GM23338 (cell line): Measurements from ENCODE around the gene NDST4. TPM values are rescaled to one million over a fixed set of nuclear protein-coding genes. Genes with fewer than 3 reads are reported as not detected.

Experiments
- ATAC-seq: fragments of 200-7000 bp; cut with Tn5 transposase; 3 replicates; pipeline ENCODE4 v1.9.1; 2020
- DNase-seq: peaks from one replicate; pipeline ENCODE4 v3.0.0-alpha.2; 2015; ENCODE audit warnings: low spot score
- H2AFZ ChIP-seq: fragments of 200-600 bp; sonication (generic); 2 replicates; pipeline ENCODE4 v1.8.0; 2016; ENCODE audit warnings: antibody characterized with exemption, mild to moderate bottlenecking, moderate library complexity
- H3F3A ChIP-seq: fragments of 200-600 bp; sonication (generic); replicated peaks from 2 replicates; pipeline ENCODE4 v1.8.0; 2017; ENCODE audit warnings: antibody characterized with exemption, mixed run types, low read depth
- H3K27ac ChIP-seq: fragments of 200-600 bp; sonication (generic); 2 replicates; pipeline ENCODE4 v1.6.1; 2016; ENCODE audit warnings: low read depth
- H3K27me3 ChIP-seq: fragments of 200-600 bp; sonication (generic); 2 replicates; pipeline ENCODE4 v1.8.0; 2016; ENCODE audit warnings: mild to moderate bottlenecking, mixed run types, moderate library complexity; ENCODE audit not compliant: insufficient read depth
- H3K36me3 ChIP-seq: fragments of 200-600 bp; sonication (generic); 2 replicates; pipeline ENCODE4 v1.8.0; 2016; ENCODE audit warnings: mild to moderate bottlenecking; ENCODE audit not compliant: insufficient read depth
- H3K4me1 ChIP-seq: fragments of 200-600 bp; sonication (generic); 2 replicates; pipeline ENCODE4 v1.8.0; 2016; ENCODE audit warnings: mild to moderate bottlenecking, moderate library complexity; ENCODE audit not compliant: insufficient read depth
- H3K4me2 ChIP-seq: fragments of 200-600 bp; sonication (generic); 2 replicates; pipeline ENCODE4 v1.7.1; 2017; ENCODE audit warnings: mixed run types
- H3K4me3 ChIP-seq: fragments of 200-600 bp; sonication (generic); 2 replicates; pipeline ENCODE4 v1.6.1; 2016; ENCODE audit warnings: mixed run types
- H3K79me2 ChIP-seq: fragments of 200-600 bp; sonication (generic); replicated peaks from 2 replicates; pipeline ENCODE4 v1.8.0; 2017; ENCODE audit warnings: mild to moderate bottlenecking; ENCODE audit not compliant: insufficient read depth
- H3K9me2 ChIP-seq: fragments of 200-600 bp; sonication (generic); 2 replicates; pipeline ENCODE4 v1.8.0; 2017; ENCODE audit not compliant: insufficient read depth
- H4K20me1 ChIP-seq: fragments of 200-600 bp; sonication (generic); replicated peaks from 2 replicates; pipeline ENCODE4 v1.8.0; 2017; ENCODE audit warnings: mild to moderate bottlenecking; ENCODE audit not compliant: insufficient read depth
- H3K27ac Mint-ChIP-seq: 2 replicates; pipeline ENCODE4 v1.8.0; 2020; ENCODE audit warnings: inconsistent platforms, mild to moderate bottlenecking, moderate library complexity, mixed read lengths
- H3K27me3 Mint-ChIP-seq: 3 replicates; pipeline ENCODE4 v1.8.0; 2022; ENCODE audit warnings: low read depth, mild to moderate bottlenecking, moderate library complexity, mixed read lengths, inconsistent platforms; ENCODE audit not compliant: insufficient read depth, poor library complexity
- H3K36me3 Mint-ChIP-seq: 3 replicates; pipeline ENCODE4 v1.8.0; 2021; ENCODE audit warnings: low read depth, mild to moderate bottlenecking, inconsistent platforms, moderate library complexity, mixed read lengths
- H3K4me1 Mint-ChIP-seq: 3 replicates; pipeline ENCODE4 v1.8.0; 2020; ENCODE audit warnings: mild to moderate bottlenecking, inconsistent platforms, mixed read lengths
- H3K4me3 Mint-ChIP-seq: 3 replicates; pipeline ENCODE4 v1.8.0; 2021; ENCODE audit warnings: moderate library complexity, mild to moderate bottlenecking, inconsistent platforms, mixed read lengths
- H3K9me3 Mint-ChIP-seq: 3 replicates; pipeline ENCODE4 v1.8.0; 2020; ENCODE audit warnings: moderate library complexity, mild to moderate bottlenecking, inconsistent platforms, mixed read lengths
- CREB1 ChIP-seq: fragments of 250-450 bp; sonication (Bioruptor Pico); IDR thresholded peaks from 2 replicates; pipeline ENCODE4 v1.5.0; 2020; ENCODE audit warnings: low read depth, mild to moderate bottlenecking, moderate library complexity
- CTCF ChIP-seq, 2 experiments: fragments of 200-600 bp in 1 of 2; sonication (generic) in 1 of 2; conservative IDR thresholded peaks; 2 replicates each; pipeline versions ENCODE4 v1.5.1 to v1.6.1; 2016 to 2017; ENCODE audit warnings: antibody characterized with exemption in 2 of 2, low read depth in 2 of 2, mild to moderate bottlenecking in 2 of 2, moderate library complexity in 1 of 2
- EZH2 ChIP-seq: fragments of 200-600 bp; sonication (generic); IDR thresholded peaks from one replicate; pipeline ENCODE4 v1.8.0; 2017; ENCODE audit warnings: antibody characterized with exemption, mild to moderate bottlenecking, low read depth; ENCODE audit not compliant: unreplicated experiment
- EZH2phosphoT487 ChIP-seq: fragments of 200-600 bp; sonication (generic); IDR thresholded peaks from one replicate; pipeline ENCODE4 v1.8.1; 2018; ENCODE audit warnings: antibody characterized with exemption; ENCODE audit not compliant: unreplicated experiment
- JUNB ChIP-seq: IDR thresholded peaks from one replicate; pipeline ENCODE4 v1.6.1; 2016; ENCODE audit warnings: antibody characterized with exemption; ENCODE audit not compliant: unreplicated experiment
- NANOG ChIP-seq: IDR thresholded peaks from 2 replicates; pipeline ENCODE4 v1.6.1; 2016; ENCODE audit warnings: antibody characterized with exemption, borderline replicate concordance
- ZNF114 ChIP-seq: fragments of 250-450 bp; sonication (Bioruptor Pico); IDR thresholded peaks from 2 replicates; pipeline ENCODE4 v1.5.0; 2020; ENCODE audit warnings: mild to moderate bottlenecking, moderate library complexity
- ZNF331 ChIP-seq: fragments of 250-450 bp; sonication (Bioruptor Pico); IDR thresholded peaks from 2 replicates; pipeline ENCODE4 v1.5.0; 2020; ENCODE audit warnings: low read depth, mild to moderate bottlenecking, moderate library complexity
- polyA plus RNA-seq: library from polyadenylated mRNA; unstranded; fragments of >200 nt; fragmentation: Nextera tagmentation; extraction: Ambion mirVana; gene quantifications from 2 replicates; pipeline ENCODE4 v1.2.1, GENCODE V29; 2016
- total RNA-seq: library from RNA; depleted of rRNA; stranded (reverse); fragments of >200 nt; shearing (Covaris generic); gene quantifications from 2 replicates; pipeline ENCODE4 v1.2.3, GENCODE V29; 2014
- TF ChIP-seq, protein P1 (sequence below): fragments of 250-450 bp; sonication (Bioruptor Pico); IDR thresholded peaks from 2 replicates; pipeline ENCODE4 v1.5.0; 2020; ENCODE audit warnings: mild to moderate bottlenecking, moderate library complexity

Gene NDST4
- total and polyA plus RNA-seq, 2 experiments from 2014 or later, result not detected

DNA sequence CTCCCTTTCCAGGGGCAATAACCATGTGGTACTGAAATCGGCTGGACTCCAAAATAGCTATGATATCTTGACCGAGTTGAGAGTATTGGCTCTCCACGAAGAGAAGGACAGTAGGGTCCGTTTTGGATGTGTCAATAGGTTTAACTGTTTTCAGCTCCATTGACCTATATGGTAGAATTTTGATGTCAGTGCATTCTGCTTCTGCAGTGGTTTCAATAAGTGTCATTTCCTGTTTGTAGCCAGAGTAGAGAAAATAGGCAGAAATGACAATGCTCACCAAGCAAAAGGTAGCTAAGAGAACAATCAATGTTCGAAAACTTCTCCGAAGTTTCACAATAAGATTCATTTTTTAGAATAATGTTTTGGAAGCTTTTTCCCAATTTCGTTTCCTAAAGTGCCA, 36.7 kb downstream of the NDST4 start (continued):
- TF ChIP-seq, protein P1, sequence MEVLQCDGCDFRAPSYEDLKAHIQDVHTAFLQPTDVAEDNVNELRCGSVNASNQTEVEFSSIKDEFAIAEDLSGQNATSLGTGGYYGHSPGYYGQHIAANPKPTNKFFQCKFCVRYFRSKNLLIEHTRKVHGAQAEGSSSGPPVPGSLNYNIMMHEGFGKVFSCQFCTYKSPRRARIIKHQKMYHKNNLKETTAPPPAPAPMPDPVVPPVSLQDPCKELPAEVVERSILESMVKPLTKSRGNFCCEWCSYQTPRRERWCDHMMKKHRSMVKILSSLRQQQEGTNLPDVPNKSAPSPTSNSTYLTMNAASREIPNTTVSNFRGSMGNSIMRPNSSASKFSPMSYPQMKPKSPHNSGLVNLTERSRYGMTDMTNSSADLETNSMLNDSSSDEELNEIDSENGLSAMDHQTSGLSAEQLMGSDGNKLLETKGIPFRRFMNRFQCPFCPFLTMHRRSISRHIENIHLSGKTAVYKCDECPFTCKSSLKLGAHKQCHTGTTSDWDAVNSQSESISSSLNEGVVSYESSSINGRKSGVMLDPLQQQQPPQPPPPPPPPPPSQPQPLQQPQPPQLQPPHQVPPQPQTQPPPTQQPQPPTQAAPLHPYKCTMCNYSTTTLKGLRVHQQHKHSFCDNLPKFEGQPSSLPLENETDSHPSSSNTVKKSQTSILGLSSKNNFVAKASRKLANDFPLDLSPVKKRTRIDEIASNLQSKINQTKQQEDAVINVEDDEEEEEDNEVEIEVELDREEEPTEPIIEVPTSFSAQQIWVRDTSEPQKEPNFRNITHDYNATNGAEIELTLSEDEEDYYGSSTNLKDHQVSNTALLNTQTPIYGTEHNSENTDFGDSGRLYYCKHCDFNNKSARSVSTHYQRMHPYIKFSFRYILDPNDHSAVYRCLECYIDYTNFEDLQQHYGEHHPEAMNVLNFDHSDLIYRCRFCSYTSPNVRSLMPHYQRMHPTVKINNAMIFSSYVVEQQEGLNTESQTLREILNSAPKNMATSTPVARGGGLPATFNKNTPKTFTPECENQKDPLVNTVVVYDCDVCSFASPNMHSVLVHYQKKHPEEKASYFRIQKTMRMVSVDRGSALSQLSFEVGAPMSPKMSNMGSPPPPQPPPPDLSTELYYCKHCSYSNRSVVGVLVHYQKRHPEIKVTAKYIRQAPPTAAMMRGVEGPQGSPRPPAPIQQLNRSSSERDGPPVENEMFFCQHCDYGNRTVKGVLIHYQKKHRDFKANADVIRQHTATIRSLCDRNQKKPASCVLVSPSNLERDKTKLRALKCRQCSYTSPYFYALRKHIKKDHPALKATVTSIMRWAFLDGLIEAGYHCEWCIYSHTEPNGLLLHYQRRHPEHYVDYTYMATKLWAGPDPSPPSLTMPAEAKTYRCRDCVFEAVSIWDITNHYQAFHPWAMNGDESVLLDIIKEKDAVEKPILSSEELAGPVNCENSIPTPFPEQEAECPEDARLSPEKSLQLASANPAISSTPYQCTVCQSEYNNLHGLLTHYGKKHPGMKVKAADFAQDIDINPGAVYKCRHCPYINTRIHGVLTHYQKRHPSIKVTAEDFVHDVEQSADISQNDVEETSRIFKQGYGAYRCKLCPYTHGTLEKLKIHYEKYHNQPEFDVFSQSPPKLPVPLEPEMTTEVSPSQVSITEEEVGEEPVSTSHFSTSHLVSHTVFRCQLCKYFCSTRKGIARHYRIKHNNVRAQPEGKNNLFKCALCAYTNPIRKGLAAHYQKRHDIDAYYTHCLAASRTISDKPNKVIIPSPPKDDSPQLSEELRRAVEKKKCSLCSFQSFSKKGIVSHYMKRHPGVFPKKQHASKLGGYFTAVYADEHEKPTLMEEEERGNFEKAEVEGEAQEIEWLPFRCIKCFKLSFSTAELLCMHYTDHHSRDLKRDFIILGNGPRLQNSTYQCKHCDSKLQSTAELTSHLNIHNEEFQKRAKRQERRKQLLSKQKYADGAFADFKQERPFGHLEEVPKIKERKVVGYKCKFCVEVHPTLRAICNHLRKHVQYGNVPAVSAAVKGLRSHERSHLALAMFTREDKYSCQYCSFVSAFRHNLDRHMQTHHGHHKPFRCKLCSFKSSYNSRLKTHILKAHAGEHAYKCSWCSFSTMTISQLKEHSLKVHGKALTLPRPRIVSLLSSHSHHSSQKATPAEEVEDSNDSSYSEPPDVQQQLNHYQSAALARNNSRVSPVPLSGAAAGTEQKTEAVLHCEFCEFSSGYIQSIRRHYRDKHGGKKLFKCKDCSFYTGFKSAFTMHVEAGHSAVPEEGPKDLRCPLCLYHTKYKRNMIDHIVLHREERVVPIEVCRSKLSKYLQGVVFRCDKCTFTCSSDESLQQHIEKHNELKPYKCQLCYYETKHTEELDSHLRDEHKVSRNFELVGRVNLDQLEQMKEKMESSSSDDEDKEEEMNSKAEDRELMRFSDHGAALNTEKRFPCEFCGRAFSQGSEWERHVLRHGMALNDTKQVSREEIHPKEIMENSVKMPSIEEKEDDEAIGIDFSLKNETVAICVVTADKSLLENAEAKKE (CRISPR knock-in tag), result no peak
- TF ChIP-seq CREB1 (no peak), ZNF331 (CRISPR knock-in tag) (no peak), CTCF (conservative IDR thresholded peaks at IDR 0.05; ENCODE audit: low read depth in 2 of 2) (no peak), JUNB (no peak), EZH2phosphoT487 (no peak)

DNA sequence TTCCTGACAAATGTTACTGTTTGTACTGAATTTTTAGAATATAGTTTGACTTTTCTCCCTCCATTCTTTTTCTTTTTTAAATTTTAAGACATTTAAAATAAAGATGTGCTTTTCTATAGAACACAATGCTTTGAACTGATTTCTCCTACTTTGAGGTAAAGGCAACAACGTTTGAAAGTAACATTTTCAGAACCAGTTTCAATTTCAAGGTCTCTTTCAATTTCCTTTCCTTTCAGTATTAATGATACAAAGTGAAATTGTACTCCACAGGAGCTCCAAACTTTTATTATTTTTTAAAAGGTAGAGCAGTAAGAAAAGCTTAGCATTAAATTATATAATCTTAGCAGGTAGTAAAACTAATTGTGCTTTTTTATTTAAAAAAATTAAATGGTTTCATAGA, 54.9 kb downstream of the NDST4 start:
- H3K27me3 ChIP-seq, result no peaks in the 10 kb centered on the region
- no peaks in the 10 kb centered on the region for H3K9me3 Mint-ChIP-seq
- H3K79me2 ChIP-seq, result no peaks in the 10 kb centered on the region
- H3K9me2 ChIP-seq, result no peaks in the 10 kb centered on the region
- no peak overlapping the region for H3K27ac Mint-ChIP-seq
- DNase-seq (no peak), ATAC-seq (no peak)
- H3K4me3 ChIP-seq, result no peak overlapping the region
- no peaks in the 10 kb centered on the region for H3K27me3 Mint-ChIP-seq
- no peak overlapping the region for H2AFZ ChIP-seq
- H3K36me3 Mint-ChIP-seq, result no peaks in the 10 kb centered on the region
- H3K4me1 Mint-ChIP-seq, result no peaks in the 10 kb centered on the region
- H4K20me1 ChIP-seq, result no peaks in the 10 kb centered on the region
- H3K4me1 ChIP-seq, result no peaks in the 10 kb centered on the region
- no peak overlapping the region for H3K4me3 Mint-ChIP-seq
- H3F3A ChIP-seq, result no peaks in the 10 kb centered on the region
- no peak overlapping the region for H3K27ac ChIP-seq
- no peaks in the 10 kb centered on the region for H3K36me3 ChIP-seq
- no peak overlapping the region for H3K4me2 ChIP-seq
- no peak for TF ChIP-seq EZH2
- TF ChIP-seq JUNB, result no peak
- TF ChIP-seq, protein P1 (CRISPR knock-in tag), result no peak
- no peak for TF ChIP-seq NANOG
- no peak for TF ChIP-seq CREB1
- no peak for TF ChIP-seq ZNF114 (CRISPR knock-in tag)
